ENCODE results near the gene CD59. TPM values are rescaled to one million over a fixed set of nuclear protein-coding genes. Genes with fewer than 3 reads are reported as not detected.

The CD59 gene
- polyA plus RNA-seq, 2 of the 4 experiments (the other 2 are of a cell fraction) = 335 to 375 TPM

GRCh38 chr11:33777906-33778305 lies 41.7 kb upstream of the CD59 start:
- H3K9me3 ChIP-seq = no peaks in the 10 kb centered on the region
- POLR2A ChIA-PET = no interaction called here
- peak; percentile 59 for TF ChIP-seq MAFK (IDR thresholded peaks at IDR 0.05; ENCODE audit: partially characterized antibody)
- no peak for TF ChIP-seq KDM1A (IDR thresholded peaks at IDR 0.05; ENCODE audit: low read depth)
- FAIRE-seq = no peak
- 78% methylated on average over 9 of the region's 9 CpGs for WGBS (ENCODE audit: missing lambda C conversion rate)
- ATAC-seq = no peak
- H3K4me3 ChIP-seq = no peak overlapping the region
- DNase-seq (ENCODE audit: low read depth in 1 of 2, low spot score in 1 of 2) = no peak
- H3K27ac ChIP-seq = no peak overlapping the region
- H3K4me1 ChIP-seq = peaks cover 21% of the 10 kb centered on the region
- CTCF ChIA-PET = interaction anchor here (0.6 to 2.5 kb wide), 5 partner anchors 8 to 274 kb away, joined by 3 to 9 read pairs (median 3); no protein-coding TSS in a partner anchor
- H3K4me2 ChIP-seq = no peak overlapping the region

DNA sequence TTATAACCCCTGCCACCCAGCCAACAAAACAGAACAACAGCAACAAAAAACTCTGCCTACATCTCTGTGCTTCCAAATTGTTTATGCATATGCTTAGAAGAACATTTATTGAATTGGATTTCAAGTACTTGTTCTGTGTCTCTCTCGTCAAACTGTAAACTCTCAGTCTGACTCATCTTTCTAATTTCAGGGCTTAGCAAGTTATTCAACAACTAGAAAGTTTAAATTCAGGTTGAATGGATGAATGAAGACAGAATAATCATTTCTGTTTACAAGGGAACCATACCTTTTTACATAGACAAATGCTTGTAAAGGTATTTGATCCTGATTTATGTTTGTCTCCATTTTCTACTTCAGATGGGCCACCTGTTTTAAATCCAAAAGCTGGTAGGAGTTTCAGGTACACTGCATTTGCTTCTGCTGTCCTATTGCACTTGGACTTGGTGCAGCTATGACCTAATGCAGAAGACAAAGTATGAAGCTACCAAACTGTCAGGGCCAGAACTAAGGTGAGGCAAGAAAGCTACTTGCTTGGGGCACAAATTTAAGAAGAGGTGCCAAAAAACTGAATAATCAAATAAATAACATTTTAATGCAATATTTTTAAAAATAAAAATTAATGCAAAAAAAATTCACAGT lies 39.7 kb upstream of the CD59 start:
- TF ChIP-seq KDM1A (IDR thresholded peaks at IDR 0.05; ENCODE audit: low read depth) (no peak), CBX8 (IDR thresholded peaks at IDR 0.05) (no peak), BHLHE40 (IDR thresholded peaks at IDR 0.05; ENCODE audit: low read depth, low read length) (no peak), CHD2 (IDR thresholded peaks at IDR 0.05; ENCODE audit: low read length, partially characterized antibody) (no peak), RAD21 (conservative IDR thresholded peaks at IDR 0.05 in 1 of 2, IDR thresholded peaks at IDR 0.05 in 1 of 2) (no peak), ZSCAN20 (CRISPR knock-in tag; IDR thresholded peaks at IDR 0.05) (no peak), TFCP2L1 (CRISPR knock-in tag; IDR thresholded peaks at IDR 0.05) (no peak), CHD4 (IDR thresholded peaks at IDR 0.05; ENCODE audit: borderline replicate concordance) (no peak), FOSB (CRISPR knock-in tag; IDR thresholded peaks at IDR 0.05) (no peak), NFE2L2 (conservative IDR thresholded peaks at IDR 0.05; ENCODE audit: low read length) (no peak), SREBF2 (IDR thresholded peaks at IDR 0.05) (no peak), CEBPB (IDR thresholded peaks at IDR 0.05) (no peak), SMC3 (IDR thresholded peaks at IDR 0.05) (no peak), HEYL (CRISPR knock-in tag; IDR thresholded peaks at IDR 0.05) (no peak), EHF (CRISPR knock-in tag; IDR thresholded peaks at IDR 0.05) (no peak), CBX2 (IDR thresholded peaks at IDR 0.05; ENCODE audit: borderline replicate concordance, low read depth) (no peak)
- TF ChIP-seq, protein P1, sequence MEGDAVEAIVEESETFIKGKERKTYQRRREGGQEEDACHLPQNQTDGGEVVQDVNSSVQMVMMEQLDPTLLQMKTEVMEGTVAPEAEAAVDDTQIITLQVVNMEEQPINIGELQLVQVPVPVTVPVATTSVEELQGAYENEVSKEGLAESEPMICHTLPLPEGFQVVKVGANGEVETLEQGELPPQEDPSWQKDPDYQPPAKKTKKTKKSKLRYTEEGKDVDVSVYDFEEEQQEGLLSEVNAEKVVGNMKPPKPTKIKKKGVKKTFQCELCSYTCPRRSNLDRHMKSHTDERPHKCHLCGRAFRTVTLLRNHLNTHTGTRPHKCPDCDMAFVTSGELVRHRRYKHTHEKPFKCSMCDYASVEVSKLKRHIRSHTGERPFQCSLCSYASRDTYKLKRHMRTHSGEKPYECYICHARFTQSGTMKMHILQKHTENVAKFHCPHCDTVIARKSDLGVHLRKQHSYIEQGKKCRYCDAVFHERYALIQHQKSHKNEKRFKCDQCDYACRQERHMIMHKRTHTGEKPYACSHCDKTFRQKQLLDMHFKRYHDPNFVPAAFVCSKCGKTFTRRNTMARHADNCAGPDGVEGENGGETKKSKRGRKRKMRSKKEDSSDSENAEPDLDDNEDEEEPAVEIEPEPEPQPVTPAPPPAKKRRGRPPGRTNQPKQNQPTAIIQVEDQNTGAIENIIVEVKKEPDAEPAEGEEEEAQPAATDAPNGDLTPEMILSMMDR (IDR thresholded peaks at IDR 0.05) = no peak
- TF ChIP-seq, protein P2, sequence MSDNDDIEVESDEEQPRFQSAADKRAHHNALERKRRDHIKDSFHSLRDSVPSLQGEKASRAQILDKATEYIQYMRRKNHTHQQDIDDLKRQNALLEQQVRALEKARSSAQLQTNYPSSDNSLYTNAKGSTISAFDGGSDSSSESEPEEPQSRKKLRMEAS (IDR thresholded peaks at IDR 0.05) = no peak
- TF ChIP-seq, protein P3, sequence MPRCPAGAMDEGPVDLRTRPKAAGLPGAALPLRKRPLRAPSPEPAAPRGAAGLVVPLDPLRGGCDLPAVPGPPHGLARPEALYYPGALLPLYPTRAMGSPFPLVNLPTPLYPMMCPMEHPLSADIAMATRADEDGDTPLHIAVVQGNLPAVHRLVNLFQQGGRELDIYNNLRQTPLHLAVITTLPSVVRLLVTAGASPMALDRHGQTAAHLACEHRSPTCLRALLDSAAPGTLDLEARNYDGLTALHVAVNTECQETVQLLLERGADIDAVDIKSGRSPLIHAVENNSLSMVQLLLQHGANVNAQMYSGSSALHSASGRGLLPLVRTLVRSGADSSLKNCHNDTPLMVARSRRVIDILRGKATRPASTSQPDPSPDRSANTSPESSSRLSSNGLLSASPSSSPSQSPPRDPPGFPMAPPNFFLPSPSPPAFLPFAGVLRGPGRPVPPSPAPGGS (IDR thresholded peaks at IDR 0.05) = no peak
- TF ChIP-seq, protein P4, sequence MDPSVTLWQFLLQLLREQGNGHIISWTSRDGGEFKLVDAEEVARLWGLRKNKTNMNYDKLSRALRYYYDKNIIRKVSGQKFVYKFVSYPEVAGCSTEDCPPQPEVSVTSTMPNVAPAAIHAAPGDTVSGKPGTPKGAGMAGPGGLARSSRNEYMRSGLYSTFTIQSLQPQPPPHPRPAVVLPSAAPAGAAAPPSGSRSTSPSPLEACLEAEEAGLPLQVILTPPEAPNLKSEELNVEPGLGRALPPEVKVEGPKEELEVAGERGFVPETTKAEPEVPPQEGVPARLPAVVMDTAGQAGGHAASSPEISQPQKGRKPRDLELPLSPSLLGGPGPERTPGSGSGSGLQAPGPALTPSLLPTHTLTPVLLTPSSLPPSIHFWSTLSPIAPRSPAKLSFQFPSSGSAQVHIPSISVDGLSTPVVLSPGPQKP (IDR thresholded peaks at IDR 0.05; ENCODE audit: low read depth, low read length) = no peak
- peak overlapping the region; percentile 82 for H3K4me2 ChIP-seq
- ChIA-PET CTCF (interaction anchor here (1.0 to 2.3 kb wide), 6 partner anchors 31 to 195 kb away, joined by 3 to 6 read pairs (median 4); no protein-coding TSS in a partner anchor), POLR2A (no interaction called here)
- H3K27ac ChIP-seq = no peak overlapping the region
- H3K9me3 ChIP-seq = no peaks in the 10 kb centered on the region
- DNase-seq (ENCODE audit: low read depth in 1 of 2, low spot score in 1 of 2) = no peak
- no peak for FAIRE-seq
- peaks cover 33% of the 10 kb centered on the region for H3K4me1 ChIP-seq
- H3K4me3 ChIP-seq = no peak overlapping the region
- 8% methylated on average over 1 of the region's 1 CpG for WGBS (ENCODE audit: missing lambda C conversion rate)
- no peak for ATAC-seq

All from A549 (cell line).